GM21367 (cell line): Measurements from ENCODE around the gene KREMEN2.

Experiments
- ATAC-seq: cut with Tn5 transposase; IDR thresholded peaks from one replicate; pipeline ENCODE4 v1.9.1; 2021; ENCODE audit not compliant: unreplicated experiment

Gene KREMEN2

GRCh38 chr16:2963074-2963722 lies 877 bp upstream of the KREMEN2 start:
- no peak for ATAC-seq

GRCh38 chr16:2964475-2965336 lies 631 bp downstream of the KREMEN2 start:
- no peak for ATAC-seq

- no peak for ATAC-seq
Observed at GRCh38 chr16:2966043-2966807, 2.1 kb downstream of the KREMEN2 start.

- no peak for ATAC-seq
Observed at GRCh38 chr16:2966808-2967191, 2.7 kb downstream of the KREMEN2 start.

- ATAC-seq: no peak
Observed at GRCh38 chr16:2967211-2967631, 3.1 kb downstream of the KREMEN2 start.

GRCh38 chr16:2967721-2968161 lies 3.7 kb downstream of the KREMEN2 start:
- ATAC-seq: no peak

- ATAC-seq: no peak
Observed at GRCh38 chr16:2968368-2968737, 4.3 kb downstream of the KREMEN2 start.

- ATAC-seq: peak; percentile 60
Observed at GRCh38 chr16:2968738-2969544, 4.9 kb downstream of the KREMEN2 start, which contains the start of gene PAQR4. Gene PAQR4 (plus strand): TSS chr16:2969348. CDS start chr16:2969675, 327 bp downstream.

GRCh38 chr16:2969545-2970521 lies 5.8 kb downstream of the KREMEN2 start:
- peak; percentile 4 for ATAC-seq

GRCh38 chr16:2970563-2970962 lies 6.5 kb downstream of the KREMEN2 start:
- no peak for ATAC-seq

- no peak for ATAC-seq
Observed at GRCh38 chr16:2971134-2971984, 7.3 kb downstream of the KREMEN2 start.

GRCh38 chr16:2971985-2972784 lies 8.1 kb downstream of the KREMEN2 start:
- ATAC-seq: no peak

- ATAC-seq: no peak
Observed at GRCh38 chr16:2973093-2973492, 9.0 kb downstream of the KREMEN2 start.

GRCh38 chr16:2973605-2974318 lies 9.7 kb downstream of the KREMEN2 start:
- ATAC-seq: no peak

- ATAC-seq: no peak
Observed at GRCh38 chr16:2974319-2975056, 10.4 kb downstream of the KREMEN2 start.

- no peak for ATAC-seq
Observed at GRCh38 chr16:2975161-2975795, 11.2 kb downstream of the KREMEN2 start.
